HS-27A (cell line): ENCODE measurements around the gene AGAP5.
"Not testable (repeated sequence)": the region's sequence is repeated elsewhere in the genome, so short reads cannot be mapped to it uniquely, and the experiment has no call there.

Source experiments
- DNase-seq: peaks from one replicate; pipeline ENCODE4 v3.0.0-alpha.2; 2012; ENCODE audit warnings: low read depth, missing footprints

The AGAP5 gene

GRCh38 chr10:73697675-73698159 is at the start of gene AGAP5:
Gene AGAP5, minus strand, starts transcription at chr10:73698109. Its CDS starts 354 bp downstream, at chr10:73697755.
- not testable (repeated sequence) for DNase-seq

- DNase-seq, result no peak
Observed at GRCh38 chr10:73746721-73747120, 48.8 kb upstream of the AGAP5 start.

- DNase-seq, result peak; percentile 4
Observed at GRCh38 chr10:73744664-73744975, 46.7 kb upstream of the AGAP5 start.

GRCh38 chr10:73743905-73744663 is 46.2 kb upstream of the AGAP5 start, which contains the start of gene SEC24C:
Gene SEC24C, plus strand, starts transcription at chr10:73744372. Its CDS starts 2,461 bp downstream, at chr10:73746833.
- peak; percentile 76 for DNase-seq

- DNase-seq, result no peak
Observed at GRCh38 chr10:73743327-73743904, 45.5 kb upstream of the AGAP5 start.

- no peak for DNase-seq
Observed at GRCh38 chr10:73742454-73742734, 44.5 kb upstream of the AGAP5 start.

GRCh38 chr10:73740501-73741254 is 42.8 kb upstream of the AGAP5 start:
- not testable (repeated sequence) for DNase-seq

GRCh38 chr10:73734796-73735305 is 36.9 kb upstream of the AGAP5 start:
- no peak for DNase-seq

- DNase-seq, result no peak
Observed at GRCh38 chr10:73734028-73734720, 36.3 kb upstream of the AGAP5 start.

- no peak for DNase-seq
Observed at GRCh38 chr10:73732931-73733623, 35.2 kb upstream of the AGAP5 start.

GRCh38 chr10:73732426-73732825 is 34.5 kb upstream of the AGAP5 start:
- no peak for DNase-seq

GRCh38 chr10:73731588-73732375 is 33.9 kb upstream of the AGAP5 start:
- no peak for DNase-seq

GRCh38 chr10:73730153-73730906 is 32.4 kb upstream of the AGAP5 start:
- DNase-seq, result peak; percentile 64

GRCh38 chr10:73729781-73730152 is 31.9 kb upstream of the AGAP5 start:
- not testable (repeated sequence) for DNase-seq

- DNase-seq, result no peak
Observed at GRCh38 chr10:73723516-73723915, 25.6 kb upstream of the AGAP5 start.

- not testable (repeated sequence) for DNase-seq
Observed at GRCh38 chr10:73720561-73720960, 22.7 kb upstream of the AGAP5 start.

- DNase-seq, result no peak
Observed at GRCh38 chr10:73717556-73717955, 19.6 kb upstream of the AGAP5 start.

- no peak for DNase-seq
Observed at GRCh38 chr10:73716251-73716650, 18.3 kb upstream of the AGAP5 start.

GRCh38 chr10:73715179-73716156 is 17.6 kb upstream of the AGAP5 start:
- not testable (repeated sequence) for DNase-seq
